Smooth muscle cell (in vitro differentiated cells): Measurements from ENCODE around the gene TENM3. TPM values are rescaled to one million over a fixed set of nuclear protein-coding genes. Genes with fewer than 3 reads are reported as not detected.
A peak's percentile ranks its signal among the peaks of the same experiment; 100 is the strongest.

Experiments used
- DNase-seq: peaks from one replicate; lab custom pipeline; 2025; ENCODE audit not compliant: unreplicated experiment; lab: John Stamatoyannopoulos, UW
- H2AFZ ChIP-seq: fragments of 200-600 bp; sonication (generic); 2 replicates; pipeline ENCODE4 v1.6.0; 2016; ENCODE audit warnings: antibody characterized with exemption, low read depth, mild to moderate bottlenecking
- H3F3A ChIP-seq: fragments of 200-600 bp; sonication (generic); 2 replicates; pipeline ENCODE4 v1.6.0; 2017; ENCODE audit warnings: antibody characterized with exemption, low read depth
- H3K27ac ChIP-seq: fragments of 200-600 bp; sonication (generic); 2 replicates; pipeline ENCODE4 v1.5.1; 2016; ENCODE audit warnings: low read depth, mild to moderate bottlenecking
- H3K27me3 ChIP-seq: fragments of 200-600 bp; sonication (generic); 2 replicates; pipeline ENCODE4 v1.6.1; 2016; ENCODE audit warnings: low read depth, mild to moderate bottlenecking
- H3K36me3 ChIP-seq: fragments of 200-600 bp; sonication (generic); 2 replicates; pipeline ENCODE4 v1.5.1; 2016; ENCODE audit warnings: low read depth
- H3K4me1 ChIP-seq: fragments of 200-600 bp; sonication (generic); 2 replicates; pipeline ENCODE4 v1.5.1; 2016; ENCODE audit warnings: low read depth
- H3K4me2 ChIP-seq: fragments of 200-600 bp; sonication (generic); 2 replicates; pipeline ENCODE4 v1.6.0; 2016; ENCODE audit warnings: mild to moderate bottlenecking
- H3K4me3 ChIP-seq: fragments of 200-600 bp; sonication (generic); 2 replicates; pipeline ENCODE4 v1.5.1; 2016; ENCODE audit warnings: mild to moderate bottlenecking
- H3K79me2 ChIP-seq: fragments of 200-600 bp; sonication (generic); 2 replicates; pipeline ENCODE4 v1.6.0; 2016; ENCODE audit warnings: low read depth, mild to moderate bottlenecking
- H3K9ac ChIP-seq: fragments of 200-600 bp; sonication (generic); 2 replicates; pipeline ENCODE4 v1.6.0; 2016; ENCODE audit warnings: low read depth
- H3K9me3 ChIP-seq: fragments of 200-600 bp; sonication (generic); replicated peaks from 2 replicates; pipeline ENCODE4 v1.5.1; 2016; ENCODE audit warnings: low read depth
- H4K20me1 ChIP-seq: fragments of 200-600 bp; sonication (generic); 2 replicates; pipeline ENCODE4 v1.6.0; 2016; ENCODE audit warnings: low read depth
- WGBS: methylation state at CpG from one replicate; pipeline ENCODE4 v1.1.7; 2016; ENCODE audit warnings: low lambda C conversion rate; 5-methylcytosine and 5-hydroxymethylcytosine counted together
- polyA plus RNA-seq: library from polyadenylated mRNA; unstranded; fragments of >200 nt; fragmentation: Nextera tagmentation; extraction: Ambion mirVana; gene quantifications from 2 replicates; pipeline ENCODE4 v1.2.1, GENCODE V29; 2016
- total RNA-seq: library from RNA; depleted of rRNA; stranded (reverse); fragments of >200 nt; gene quantifications from 2 replicates; pipeline ENCODE4 v1.2.3, GENCODE V29; 2014
- TF ChIP-seq, protein P1 (sequence below): fragments of 200-600 bp; sonication (generic); IDR thresholded peaks from 2 replicates; pipeline ENCODE4 v1.5.1; 2017; ENCODE audit warnings: borderline replicate concordance, mild to moderate bottlenecking, antibody characterized with exemption; ENCODE audit not compliant: insufficient read depth, poor library complexity, severe bottlenecking

The TENM3 gene
- total and polyA plus RNA-seq, 2 experiments from 2014 or later = 46.9 to 295 TPM

DNA sequence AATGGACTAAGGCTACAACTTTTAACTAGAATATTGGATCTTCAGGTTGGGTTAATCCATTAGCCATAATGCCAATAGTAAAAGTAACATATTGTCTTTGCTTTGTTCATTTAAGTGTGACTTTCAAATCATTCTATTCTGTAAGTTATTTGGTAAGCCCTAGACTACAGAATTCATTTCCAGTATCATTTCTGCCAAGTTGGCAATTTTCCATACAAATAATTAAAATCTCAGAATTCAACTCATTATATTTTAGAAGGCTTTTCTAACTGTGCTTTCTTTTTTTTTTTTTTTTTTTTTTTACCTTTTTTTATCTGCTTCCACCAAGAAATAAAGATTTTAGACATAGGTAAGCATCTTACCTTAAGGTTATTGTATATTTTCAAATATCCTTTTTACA lies 500.6 kb downstream of the TENM3 start:
- H3K4me3 ChIP-seq = no peak overlapping the region
- TF ChIP-seq, protein P1, sequence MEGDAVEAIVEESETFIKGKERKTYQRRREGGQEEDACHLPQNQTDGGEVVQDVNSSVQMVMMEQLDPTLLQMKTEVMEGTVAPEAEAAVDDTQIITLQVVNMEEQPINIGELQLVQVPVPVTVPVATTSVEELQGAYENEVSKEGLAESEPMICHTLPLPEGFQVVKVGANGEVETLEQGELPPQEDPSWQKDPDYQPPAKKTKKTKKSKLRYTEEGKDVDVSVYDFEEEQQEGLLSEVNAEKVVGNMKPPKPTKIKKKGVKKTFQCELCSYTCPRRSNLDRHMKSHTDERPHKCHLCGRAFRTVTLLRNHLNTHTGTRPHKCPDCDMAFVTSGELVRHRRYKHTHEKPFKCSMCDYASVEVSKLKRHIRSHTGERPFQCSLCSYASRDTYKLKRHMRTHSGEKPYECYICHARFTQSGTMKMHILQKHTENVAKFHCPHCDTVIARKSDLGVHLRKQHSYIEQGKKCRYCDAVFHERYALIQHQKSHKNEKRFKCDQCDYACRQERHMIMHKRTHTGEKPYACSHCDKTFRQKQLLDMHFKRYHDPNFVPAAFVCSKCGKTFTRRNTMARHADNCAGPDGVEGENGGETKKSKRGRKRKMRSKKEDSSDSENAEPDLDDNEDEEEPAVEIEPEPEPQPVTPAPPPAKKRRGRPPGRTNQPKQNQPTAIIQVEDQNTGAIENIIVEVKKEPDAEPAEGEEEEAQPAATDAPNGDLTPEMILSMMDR = no peak
- peaks cover 38% of the 10 kb centered on the region for H3K36me3 ChIP-seq
- no peak overlapping the region for H3K9ac ChIP-seq
- no peaks in the 10 kb centered on the region for H4K20me1 ChIP-seq
- no peaks in the 10 kb centered on the region for H3K27me3 ChIP-seq
- no peak overlapping the region for H2AFZ ChIP-seq
- H3K27ac ChIP-seq = peak overlapping the region; percentile 76
- H3K4me1 ChIP-seq = no peaks in the 10 kb centered on the region
- no peak overlapping the region for H3K4me2 ChIP-seq
- no peaks in the 10 kb centered on the region for H3F3A ChIP-seq
- no peak for DNase-seq
- H3K79me2 ChIP-seq = no peaks in the 10 kb centered on the region
- peaks cover 7% of the 10 kb centered on the region for H3K9me3 ChIP-seq

DNA sequence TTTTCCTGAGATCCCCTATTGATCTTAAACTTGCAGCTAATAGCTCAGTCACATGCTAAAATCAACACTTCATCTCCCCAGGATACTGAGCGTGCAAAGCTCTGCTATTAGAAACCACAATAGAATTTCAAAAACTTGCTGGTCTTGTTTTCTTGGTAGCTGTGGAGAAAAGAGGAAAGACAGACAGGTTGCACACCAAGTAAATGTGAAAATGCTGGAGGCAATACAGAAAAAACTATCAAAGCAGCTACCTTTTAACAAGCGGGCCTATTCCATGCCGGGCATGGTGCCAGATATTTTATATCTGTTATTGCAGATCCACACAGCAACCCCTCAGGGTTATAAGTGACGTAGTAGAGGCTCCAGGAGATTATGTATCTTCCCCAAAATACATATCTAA lies 502.0 kb downstream of the TENM3 start:
- H3K4me1 ChIP-seq = no peaks in the 10 kb centered on the region
- no peak for DNase-seq
- H3K4me2 ChIP-seq = no peak overlapping the region
- peak overlapping the region; percentile 76 for H3K27ac ChIP-seq
- no peaks in the 10 kb centered on the region for H4K20me1 ChIP-seq
- H3K27me3 ChIP-seq = no peaks in the 10 kb centered on the region
- H3K9ac ChIP-seq = no peak overlapping the region
- no peak overlapping the region for H3K4me3 ChIP-seq
- peaks cover 38% of the 10 kb centered on the region for H3K36me3 ChIP-seq
- WGBS = 65% methylated on average over 4 of the region's 4 CpGs
- peaks cover 7% of the 10 kb centered on the region for H3K9me3 ChIP-seq
- no peaks in the 10 kb centered on the region for H3F3A ChIP-seq
- TF ChIP-seq, protein P1 = no peak
- peaks cover 2% of the 10 kb centered on the region for H3K79me2 ChIP-seq
- no peak overlapping the region for H2AFZ ChIP-seq

DNA sequence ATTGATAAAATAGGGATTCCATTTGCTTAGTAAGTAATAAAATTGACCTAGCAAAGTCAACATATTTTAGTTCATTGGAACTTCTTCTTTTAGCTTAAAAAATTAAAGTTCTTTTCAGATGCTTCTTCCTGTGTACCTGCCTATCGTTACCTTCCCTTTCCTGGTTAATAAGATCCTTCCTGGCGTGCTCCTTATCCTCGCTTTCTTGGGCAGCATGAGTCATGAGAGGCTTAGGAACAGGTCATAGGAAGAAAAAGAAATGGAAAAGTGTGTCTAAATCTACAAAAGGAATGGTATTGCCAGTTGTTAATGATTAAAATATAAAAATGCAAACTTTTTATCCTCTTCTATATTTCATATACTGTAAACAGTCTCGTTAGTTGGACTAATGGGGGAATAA lies 503.7 kb downstream of the TENM3 start:
- no peak overlapping the region for H3K4me3 ChIP-seq
- peaks cover 38% of the 10 kb centered on the region for H3K36me3 ChIP-seq
- H2AFZ ChIP-seq = no peak overlapping the region
- no peaks in the 10 kb centered on the region for H3K27me3 ChIP-seq
- peaks cover 4% of the 10 kb centered on the region for H3F3A ChIP-seq
- H3K9me3 ChIP-seq = peaks cover 7% of the 10 kb centered on the region
- no peak overlapping the region for H3K4me2 ChIP-seq
- peaks cover 3% of the 10 kb centered on the region for H3K79me2 ChIP-seq
- no peaks in the 10 kb centered on the region for H4K20me1 ChIP-seq
- no peak for DNase-seq
- no peak overlapping the region for H3K9ac ChIP-seq
- TF ChIP-seq, protein P1 = no peak
- H3K4me1 ChIP-seq = peaks cover 6% of the 10 kb centered on the region
- H3K27ac ChIP-seq = no peak overlapping the region
- 79% methylated on average over 4 of the region's 4 CpGs for WGBS

DNA sequence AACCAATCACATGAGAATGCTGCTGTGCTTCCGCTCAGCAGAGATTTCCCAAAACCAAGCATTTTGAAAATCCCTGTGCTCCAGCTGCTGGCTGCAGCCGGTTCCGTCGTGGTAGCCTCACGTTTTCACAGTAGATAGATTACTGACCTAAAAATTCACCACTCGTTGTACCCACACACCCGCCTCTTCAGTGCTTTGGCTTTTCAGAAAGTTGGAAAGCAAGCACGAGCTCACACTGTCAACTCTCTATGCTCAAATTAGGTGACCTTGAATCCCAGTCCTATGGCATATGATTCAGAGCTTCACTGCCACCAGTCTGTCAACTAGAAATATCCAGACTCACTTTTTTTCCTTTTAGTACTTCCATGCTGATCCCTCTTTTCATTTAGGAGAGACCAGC lies 505.1 kb downstream of the TENM3 start:
- peak overlapping the region; percentile 43 for H3K27ac ChIP-seq
- WGBS = 76% methylated on average over 8 of the region's 8 CpGs
- H3K27me3 ChIP-seq = no peaks in the 10 kb centered on the region
- H3K9me3 ChIP-seq = peaks cover 7% of the 10 kb centered on the region
- H3K36me3 ChIP-seq = peaks cover 32% of the 10 kb centered on the region
- H4K20me1 ChIP-seq = no peaks in the 10 kb centered on the region
- H3K4me2 ChIP-seq = no peak overlapping the region
- H3K79me2 ChIP-seq = peaks cover 3% of the 10 kb centered on the region
- DNase-seq = no peak
- H2AFZ ChIP-seq = no peak overlapping the region
- H3K9ac ChIP-seq = no peak overlapping the region
- H3K4me3 ChIP-seq = no peak overlapping the region
- TF ChIP-seq, protein P1 = no peak
- H3F3A ChIP-seq = peaks cover 4% of the 10 kb centered on the region
- H3K4me1 ChIP-seq = peaks cover 14% of the 10 kb centered on the region
